Fibroblast of villous mesenchyme (primary cell): ENCODE results near the gene RETREG2. TPM values are rescaled to one million over a fixed set of nuclear protein-coding genes. Genes with fewer than 3 reads are reported as not detected.

Source experiments
- DNase-seq: peaks from one replicate; pipeline ENCODE4 v3.0.0-alpha.2; 2010; ENCODE audit warnings: low read depth
- H3K4me3 ChIP-seq: 2 replicates; pipeline ENCODE4 v1.5.1; 2011; ENCODE audit warnings: low read depth, mild to moderate bottlenecking, low read length
- total RNA-seq: library from RNA; depleted of rRNA; stranded (reverse); fragments of >200 nt; gene quantifications from 2 replicates; pipeline ENCODE4 v1.2.3, GENCODE V29; 2012
- TF ChIP-seq, protein P1 (sequence below): IDR thresholded peaks from 2 replicates; pipeline ENCODE4 v1.5.1; 2012; ENCODE audit warnings: low read depth, mild to moderate bottlenecking, low read length; ENCODE audit not compliant: insufficient read depth

The RETREG2 gene
- total RNA-seq, 1 donor: 57.4 TPM

DNA sequence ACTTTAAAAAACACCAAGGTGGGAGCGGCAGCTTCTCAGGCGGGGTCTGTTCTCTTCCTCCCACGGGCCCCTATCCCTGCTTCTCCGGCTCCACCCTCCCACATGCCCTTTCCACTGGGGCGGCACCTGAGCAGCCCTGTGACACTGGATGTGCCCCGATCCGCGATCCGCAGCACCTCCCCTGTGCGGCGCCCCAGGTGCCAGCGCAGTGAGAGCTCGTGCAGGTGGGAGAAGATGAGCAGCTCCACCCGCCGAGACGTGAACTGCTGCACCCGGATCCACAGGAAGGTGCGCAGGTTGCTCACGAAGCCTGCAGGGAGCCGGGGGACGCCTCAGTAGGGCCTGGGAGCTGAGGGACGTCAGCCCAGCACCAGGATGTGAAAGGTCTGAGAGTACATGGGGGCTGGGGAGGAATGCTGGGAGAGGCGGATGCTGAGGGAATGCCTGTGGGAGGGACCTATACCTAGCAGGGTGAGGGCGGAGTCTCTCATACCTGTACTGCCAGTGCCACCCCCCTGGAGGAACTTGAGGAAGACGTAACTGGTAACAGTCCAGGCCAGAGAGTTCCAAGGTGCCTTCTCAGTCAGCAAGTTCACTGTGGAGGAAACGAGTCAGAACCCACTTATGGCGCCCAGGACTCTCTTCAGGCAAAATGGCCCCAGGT lies 37.9 kb downstream of the RETREG2 start:
- H3K4me3 ChIP-seq: no peak overlapping the region
- no peak for DNase-seq
- TF ChIP-seq, protein P1, sequence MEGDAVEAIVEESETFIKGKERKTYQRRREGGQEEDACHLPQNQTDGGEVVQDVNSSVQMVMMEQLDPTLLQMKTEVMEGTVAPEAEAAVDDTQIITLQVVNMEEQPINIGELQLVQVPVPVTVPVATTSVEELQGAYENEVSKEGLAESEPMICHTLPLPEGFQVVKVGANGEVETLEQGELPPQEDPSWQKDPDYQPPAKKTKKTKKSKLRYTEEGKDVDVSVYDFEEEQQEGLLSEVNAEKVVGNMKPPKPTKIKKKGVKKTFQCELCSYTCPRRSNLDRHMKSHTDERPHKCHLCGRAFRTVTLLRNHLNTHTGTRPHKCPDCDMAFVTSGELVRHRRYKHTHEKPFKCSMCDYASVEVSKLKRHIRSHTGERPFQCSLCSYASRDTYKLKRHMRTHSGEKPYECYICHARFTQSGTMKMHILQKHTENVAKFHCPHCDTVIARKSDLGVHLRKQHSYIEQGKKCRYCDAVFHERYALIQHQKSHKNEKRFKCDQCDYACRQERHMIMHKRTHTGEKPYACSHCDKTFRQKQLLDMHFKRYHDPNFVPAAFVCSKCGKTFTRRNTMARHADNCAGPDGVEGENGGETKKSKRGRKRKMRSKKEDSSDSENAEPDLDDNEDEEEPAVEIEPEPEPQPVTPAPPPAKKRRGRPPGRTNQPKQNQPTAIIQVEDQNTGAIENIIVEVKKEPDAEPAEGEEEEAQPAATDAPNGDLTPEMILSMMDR: no peak

DNA sequence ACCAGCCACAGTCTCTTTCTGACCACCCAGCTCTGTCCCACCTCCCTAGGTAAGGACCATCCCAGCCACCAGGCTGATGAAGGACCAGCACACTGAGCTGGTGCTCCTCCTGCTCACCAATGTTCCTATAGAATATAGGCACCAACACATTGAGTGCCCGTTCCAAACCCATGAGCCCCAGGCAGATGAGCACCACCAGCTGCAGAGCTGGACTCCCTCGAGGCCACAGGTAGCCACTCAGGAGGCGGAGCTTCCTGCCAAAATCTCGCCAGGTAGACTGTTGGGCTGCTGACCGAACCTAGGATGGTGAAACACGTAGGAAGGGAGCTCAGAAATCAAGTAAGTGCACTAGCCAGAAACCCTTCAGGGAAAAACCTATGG lies 38.5 kb downstream of the RETREG2 start:
- TF ChIP-seq, protein P1: no peak
- DNase-seq: no peak
- no peak overlapping the region for H3K4me3 ChIP-seq

DNA sequence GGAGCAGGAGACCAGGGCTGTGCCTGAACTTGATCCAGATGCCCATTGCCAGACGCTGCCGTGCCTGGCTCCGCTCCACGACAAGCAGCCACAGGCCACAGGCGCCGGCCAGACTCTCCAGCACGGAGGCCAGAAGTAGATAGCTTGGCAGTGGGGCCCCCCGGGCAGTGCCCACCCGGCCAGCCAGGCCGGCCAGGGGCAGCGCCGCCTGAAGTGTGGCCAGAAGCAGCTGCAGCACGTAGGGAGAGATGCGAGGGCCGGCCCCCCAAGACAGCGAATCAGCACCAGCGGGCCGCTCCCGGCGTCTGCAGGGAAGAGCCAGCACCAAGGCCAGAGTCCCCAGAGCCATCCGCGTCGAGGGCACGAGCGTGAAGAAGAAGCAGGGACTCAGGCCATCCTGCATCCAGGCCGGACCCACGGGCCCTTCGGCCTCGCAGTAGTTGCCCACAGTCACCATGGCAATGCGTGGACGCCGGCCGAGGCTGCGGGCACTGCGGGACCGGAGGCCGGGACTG lies 40.2 kb downstream of the RETREG2 start:
- TF ChIP-seq, protein P1: no peak
- DNase-seq: peak; percentile 75
- H3K4me3 ChIP-seq: peak overlapping the region; percentile 61

DNA sequence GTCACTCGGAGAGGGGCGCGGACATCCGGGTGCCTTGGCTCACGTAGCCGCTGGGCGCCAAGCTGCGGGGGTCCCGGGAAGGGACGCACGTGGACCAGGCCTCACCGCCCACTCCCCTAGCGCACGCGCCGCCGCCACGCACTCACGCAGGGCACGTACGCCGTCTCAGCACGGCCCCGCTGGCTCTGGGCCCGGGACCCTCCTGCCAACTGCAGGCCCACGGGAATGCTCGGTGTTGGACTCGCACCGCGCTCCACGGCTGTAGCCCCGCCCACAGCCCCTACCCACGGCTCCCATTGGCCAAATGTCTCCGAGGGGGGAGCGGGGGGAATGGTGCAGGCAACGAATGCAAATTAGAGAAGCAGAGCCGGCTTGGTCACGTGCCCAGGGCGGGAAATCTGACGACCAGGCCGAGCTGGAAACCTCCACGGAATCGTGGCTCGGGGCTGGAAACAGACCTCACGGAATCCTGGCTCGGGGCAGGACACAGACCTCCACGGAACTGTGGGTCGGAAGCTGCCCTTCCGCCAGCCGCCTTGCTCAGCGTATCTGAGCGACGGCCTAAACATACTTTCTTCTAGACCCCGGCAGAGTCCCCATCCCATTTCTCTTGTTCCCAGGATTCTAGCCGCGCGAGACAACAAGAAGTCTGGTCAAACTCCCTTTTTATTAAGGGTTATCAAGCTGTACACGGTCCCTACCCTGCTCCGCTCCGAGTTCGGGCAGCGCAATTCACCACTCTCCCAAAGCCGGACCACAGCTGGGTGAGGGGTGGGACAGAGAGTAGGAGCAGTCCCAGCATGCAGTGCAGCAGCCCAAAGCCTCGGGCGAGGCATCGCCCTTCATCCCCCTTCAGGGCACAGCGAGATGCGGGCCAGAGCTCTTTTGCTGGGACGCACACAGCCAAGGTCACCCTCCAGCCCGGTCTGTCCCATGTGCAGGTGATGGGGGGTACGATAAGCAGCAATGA lies 40.9 kb downstream of the RETREG2 start, which contains the start of gene ABCB6:
Gene ABCB6, minus strand, starts transcription at position 227 of the 970 bp plus-strand sequence. CDS start 285 bp downstream, outside the sequence.
- H3K4me3 ChIP-seq: peak within 1 kb of the TSS; percentile 61
- peak; percentile 92 for DNase-seq
- TF ChIP-seq, protein P1: no peak

DNA sequence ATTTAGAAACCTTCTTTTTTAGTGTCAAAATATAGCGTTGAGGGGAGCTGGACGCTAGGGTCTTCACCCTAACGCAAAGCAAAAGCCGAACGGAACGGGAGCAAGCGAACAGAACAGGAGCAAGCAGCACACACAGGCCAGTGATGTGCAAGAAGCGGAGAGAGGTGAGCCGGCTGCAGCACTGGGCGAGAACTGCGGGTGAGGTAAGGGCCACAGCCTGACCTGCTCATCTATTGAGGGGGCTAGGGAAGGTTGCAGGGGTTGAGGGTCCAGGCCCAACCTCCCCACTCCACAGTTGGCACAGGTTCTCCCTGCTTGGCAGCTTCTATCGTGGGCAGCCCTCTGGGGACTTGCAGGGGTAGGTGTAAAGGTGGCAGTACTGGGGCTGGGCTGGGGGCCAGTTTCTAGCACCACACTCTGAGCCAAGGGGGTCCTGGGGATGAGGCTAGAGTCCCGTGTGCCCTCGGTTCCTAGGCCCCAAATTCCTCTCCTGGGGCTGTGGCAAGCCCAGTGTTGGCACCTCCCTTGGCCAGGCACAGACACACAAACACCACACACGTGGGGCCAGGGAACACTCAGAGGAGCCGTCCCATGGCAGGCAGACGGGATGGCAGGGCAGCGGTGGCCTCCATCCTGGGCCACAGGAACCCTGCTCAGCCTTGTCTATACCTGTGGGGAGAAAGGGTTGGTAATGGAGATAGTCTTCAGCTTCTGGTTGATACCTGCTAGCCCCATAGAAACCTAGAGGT lies 41.9 kb downstream of the RETREG2 start:
- H3K4me3 ChIP-seq: no peak overlapping the region
- TF ChIP-seq, protein P1: no peak
- DNase-seq: no peak
